GM23338 (cell line): Measurements from ENCODE around the gene TMEM74B. TPM values are rescaled to one million over a fixed set of nuclear protein-coding genes. Genes with fewer than 3 reads are reported as not detected.

Experiments
- ATAC-seq: fragments of 200-7000 bp; cut with Tn5 transposase; 3 replicates; pipeline ENCODE4 v1.9.1; 2020
- DNase-seq: peaks from one replicate; pipeline ENCODE4 v3.0.0-alpha.2; 2015; ENCODE audit warnings: low spot score
- H2AFZ ChIP-seq: fragments of 200-600 bp; sonication (generic); 2 replicates; pipeline ENCODE4 v1.8.0; 2016; ENCODE audit warnings: antibody characterized with exemption, mild to moderate bottlenecking, moderate library complexity
- H3F3A ChIP-seq: fragments of 200-600 bp; sonication (generic); replicated peaks from 2 replicates; pipeline ENCODE4 v1.8.0; 2017; ENCODE audit warnings: antibody characterized with exemption, mixed run types, low read depth
- H3K27ac ChIP-seq: fragments of 200-600 bp; sonication (generic); 2 replicates; pipeline ENCODE4 v1.6.1; 2016; ENCODE audit warnings: low read depth
- H3K27me3 ChIP-seq: fragments of 200-600 bp; sonication (generic); 2 replicates; pipeline ENCODE4 v1.8.0; 2016; ENCODE audit warnings: mild to moderate bottlenecking, mixed run types, moderate library complexity; ENCODE audit not compliant: insufficient read depth
- H3K36me3 ChIP-seq: fragments of 200-600 bp; sonication (generic); 2 replicates; pipeline ENCODE4 v1.8.0; 2016; ENCODE audit warnings: mild to moderate bottlenecking; ENCODE audit not compliant: insufficient read depth
- H3K4me1 ChIP-seq: fragments of 200-600 bp; sonication (generic); 2 replicates; pipeline ENCODE4 v1.8.0; 2016; ENCODE audit warnings: mild to moderate bottlenecking, moderate library complexity; ENCODE audit not compliant: insufficient read depth
- H3K4me2 ChIP-seq: fragments of 200-600 bp; sonication (generic); 2 replicates; pipeline ENCODE4 v1.7.1; 2017; ENCODE audit warnings: mixed run types
- H3K4me3 ChIP-seq: fragments of 200-600 bp; sonication (generic); 2 replicates; pipeline ENCODE4 v1.6.1; 2016; ENCODE audit warnings: mixed run types
- H3K79me2 ChIP-seq: fragments of 200-600 bp; sonication (generic); replicated peaks from 2 replicates; pipeline ENCODE4 v1.8.0; 2017; ENCODE audit warnings: mild to moderate bottlenecking; ENCODE audit not compliant: insufficient read depth
- H3K9me2 ChIP-seq: fragments of 200-600 bp; sonication (generic); 2 replicates; pipeline ENCODE4 v1.8.0; 2017; ENCODE audit not compliant: insufficient read depth
- H4K20me1 ChIP-seq: fragments of 200-600 bp; sonication (generic); replicated peaks from 2 replicates; pipeline ENCODE4 v1.8.0; 2017; ENCODE audit warnings: mild to moderate bottlenecking; ENCODE audit not compliant: insufficient read depth
- H3K27ac Mint-ChIP-seq: 2 replicates; pipeline ENCODE4 v1.8.0; 2020; ENCODE audit warnings: inconsistent platforms, mild to moderate bottlenecking, moderate library complexity, mixed read lengths
- H3K27me3 Mint-ChIP-seq: 3 replicates; pipeline ENCODE4 v1.8.0; 2022; ENCODE audit warnings: low read depth, mild to moderate bottlenecking, moderate library complexity, mixed read lengths, inconsistent platforms; ENCODE audit not compliant: insufficient read depth, poor library complexity
- H3K36me3 Mint-ChIP-seq: 3 replicates; pipeline ENCODE4 v1.8.0; 2021; ENCODE audit warnings: low read depth, mild to moderate bottlenecking, inconsistent platforms, moderate library complexity, mixed read lengths
- H3K4me1 Mint-ChIP-seq: 3 replicates; pipeline ENCODE4 v1.8.0; 2020; ENCODE audit warnings: mild to moderate bottlenecking, inconsistent platforms, mixed read lengths
- H3K4me3 Mint-ChIP-seq: 3 replicates; pipeline ENCODE4 v1.8.0; 2021; ENCODE audit warnings: moderate library complexity, mild to moderate bottlenecking, inconsistent platforms, mixed read lengths
- H3K9me3 Mint-ChIP-seq: 3 replicates; pipeline ENCODE4 v1.8.0; 2020; ENCODE audit warnings: moderate library complexity, mild to moderate bottlenecking, inconsistent platforms, mixed read lengths
- CREB1 ChIP-seq: fragments of 250-450 bp; sonication (Bioruptor Pico); IDR thresholded peaks from 2 replicates; pipeline ENCODE4 v1.5.0; 2020; ENCODE audit warnings: low read depth, mild to moderate bottlenecking, moderate library complexity
- EZH2 ChIP-seq: fragments of 200-600 bp; sonication (generic); IDR thresholded peaks from one replicate; pipeline ENCODE4 v1.8.0; 2017; ENCODE audit warnings: antibody characterized with exemption, mild to moderate bottlenecking, low read depth; ENCODE audit not compliant: unreplicated experiment
- EZH2phosphoT487 ChIP-seq: fragments of 200-600 bp; sonication (generic); IDR thresholded peaks from one replicate; pipeline ENCODE4 v1.8.1; 2018; ENCODE audit warnings: antibody characterized with exemption; ENCODE audit not compliant: unreplicated experiment
- JUNB ChIP-seq: IDR thresholded peaks from one replicate; pipeline ENCODE4 v1.6.1; 2016; ENCODE audit warnings: antibody characterized with exemption; ENCODE audit not compliant: unreplicated experiment
- NANOG ChIP-seq: IDR thresholded peaks from 2 replicates; pipeline ENCODE4 v1.6.1; 2016; ENCODE audit warnings: antibody characterized with exemption, borderline replicate concordance
- POLR2AphosphoS5 ChIP-seq: IDR thresholded peaks from 2 replicates; pipeline ENCODE4 v1.6.1; 2016; ENCODE audit warnings: antibody characterized with exemption, low read depth
- STAT1 ChIP-seq: IDR thresholded peaks from one replicate; pipeline ENCODE4 v1.6.1; 2016; ENCODE audit warnings: antibody characterized with exemption; ENCODE audit not compliant: unreplicated experiment
- ZNF114 ChIP-seq: fragments of 250-450 bp; sonication (Bioruptor Pico); IDR thresholded peaks from 2 replicates; pipeline ENCODE4 v1.5.0; 2020; ENCODE audit warnings: mild to moderate bottlenecking, moderate library complexity
- ZNF331 ChIP-seq: fragments of 250-450 bp; sonication (Bioruptor Pico); IDR thresholded peaks from 2 replicates; pipeline ENCODE4 v1.5.0; 2020; ENCODE audit warnings: low read depth, mild to moderate bottlenecking, moderate library complexity
- ZNF462 ChIP-seq: fragments of 250-450 bp; sonication (Bioruptor Pico); IDR thresholded peaks from 2 replicates; pipeline ENCODE4 v1.5.0; 2020; ENCODE audit warnings: mild to moderate bottlenecking, moderate library complexity
- polyA plus RNA-seq: library from polyadenylated mRNA; unstranded; fragments of >200 nt; fragmentation: Nextera tagmentation; extraction: Ambion mirVana; gene quantifications from 2 replicates; pipeline ENCODE4 v1.2.1, GENCODE V29; 2016
- total RNA-seq: library from RNA; depleted of rRNA; stranded (reverse); fragments of >200 nt; shearing (Covaris generic); gene quantifications from 2 replicates; pipeline ENCODE4 v1.2.3, GENCODE V29; 2014
- TF ChIP-seq, protein P1 (sequence below): IDR thresholded peaks from 2 replicates; pipeline ENCODE4 v1.6.1; 2016; ENCODE audit warnings: antibody characterized with exemption
- TF ChIP-seq, protein P2 (sequence below), 2 experiments: fragments of 200-600 bp in 1 of 2; sonication (generic) in 1 of 2; conservative IDR thresholded peaks; 2 replicates each; pipeline versions ENCODE4 v1.5.1 to v1.6.1; 2016 to 2017; ENCODE audit warnings: antibody characterized with exemption in 2 of 2, low read depth in 2 of 2, mild to moderate bottlenecking in 2 of 2, moderate library complexity in 1 of 2

The TMEM74B gene
- total and polyA plus RNA-seq, 2 experiments from 2014 or later, result 1.0 to 4.8 TPM

- TF ChIP-seq, protein P1, sequence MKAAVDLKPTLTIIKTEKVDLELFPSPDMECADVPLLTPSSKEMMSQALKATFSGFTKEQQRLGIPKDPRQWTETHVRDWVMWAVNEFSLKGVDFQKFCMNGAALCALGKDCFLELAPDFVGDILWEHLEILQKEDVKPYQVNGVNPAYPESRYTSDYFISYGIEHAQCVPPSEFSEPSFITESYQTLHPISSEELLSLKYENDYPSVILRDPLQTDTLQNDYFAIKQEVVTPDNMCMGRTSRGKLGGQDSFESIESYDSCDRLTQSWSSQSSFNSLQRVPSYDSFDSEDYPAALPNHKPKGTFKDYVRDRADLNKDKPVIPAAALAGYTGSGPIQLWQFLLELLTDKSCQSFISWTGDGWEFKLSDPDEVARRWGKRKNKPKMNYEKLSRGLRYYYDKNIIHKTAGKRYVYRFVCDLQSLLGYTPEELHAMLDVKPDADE, result no peak
- TF ChIP-seq JUNB (no peak), CREB1 (CRISPR knock-in tag) (no peak), POLR2AphosphoS5 (no peak), EZH2phosphoT487 (no peak), EZH2 (no peak)
Observed at GRCh38 chr20:1174787-1175186, 10.0 kb downstream of the TMEM74B start (continued).

DNA sequence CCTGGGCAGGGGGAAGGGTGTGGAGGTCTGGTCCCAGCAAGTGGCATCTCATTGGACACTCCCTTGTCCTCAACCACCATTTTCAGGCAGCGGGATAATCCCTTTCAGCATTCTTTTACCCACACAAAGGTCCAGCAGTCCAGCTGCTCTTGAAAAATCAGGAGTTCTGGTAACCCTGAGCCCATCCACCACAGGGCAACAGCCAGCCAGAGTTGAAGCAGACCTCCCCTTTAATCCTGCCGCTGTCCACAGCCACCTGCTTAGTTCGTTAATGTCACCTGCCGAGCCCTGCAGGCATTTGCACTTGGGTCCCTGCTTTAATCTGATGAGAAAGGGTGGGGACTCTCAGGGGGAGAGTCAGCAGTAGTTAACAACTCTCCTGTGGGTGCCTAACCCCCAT lies 11.1 kb downstream of the TMEM74B start:
- ATAC-seq (no peak), DNase-seq (no peak)
- no peak overlapping the region for H3K4me3 ChIP-seq
- H3K4me3 Mint-ChIP-seq, result no peak overlapping the region
- H3K27me3 ChIP-seq, result no peaks in the 10 kb centered on the region
- no peaks in the 10 kb centered on the region for H3K9me2 ChIP-seq
- no peaks in the 10 kb centered on the region for H3K9me3 Mint-ChIP-seq
- H3K4me1 Mint-ChIP-seq, result 0 out of 3 replicates have a peak, but pooled peaks cover 5% of the 10 kb centered on the region
- no peaks in the 10 kb centered on the region for H3F3A ChIP-seq
- H3K36me3 Mint-ChIP-seq, result peaks cover 10% of the 10 kb centered on the region
- H3K4me2 ChIP-seq, result no peak overlapping the region
- no peaks in the 10 kb centered on the region for H3K36me3 ChIP-seq
- H3K4me1 ChIP-seq, result no peaks in the 10 kb centered on the region
- H3K27ac Mint-ChIP-seq, result no peak overlapping the region
- peaks cover 3% of the 10 kb centered on the region for H3K27me3 Mint-ChIP-seq
- H3K27ac ChIP-seq, result no peak overlapping the region
- H4K20me1 ChIP-seq, result peaks cover 5% of the 10 kb centered on the region
- no peak overlapping the region for H2AFZ ChIP-seq
- H3K79me2 ChIP-seq, result no peaks in the 10 kb centered on the region
- TF ChIP-seq EZH2 (no peak), ZNF114 (CRISPR knock-in tag) (no peak), STAT1 (no peak), NANOG (no peak), ZNF462 (CRISPR knock-in tag) (no peak), JUNB (no peak), ZNF331 (CRISPR knock-in tag) (no peak), EZH2phosphoT487 (no peak), CREB1 (CRISPR knock-in tag) (no peak)
- TF ChIP-seq, protein P1, result no peak
- TF ChIP-seq, protein P2, sequence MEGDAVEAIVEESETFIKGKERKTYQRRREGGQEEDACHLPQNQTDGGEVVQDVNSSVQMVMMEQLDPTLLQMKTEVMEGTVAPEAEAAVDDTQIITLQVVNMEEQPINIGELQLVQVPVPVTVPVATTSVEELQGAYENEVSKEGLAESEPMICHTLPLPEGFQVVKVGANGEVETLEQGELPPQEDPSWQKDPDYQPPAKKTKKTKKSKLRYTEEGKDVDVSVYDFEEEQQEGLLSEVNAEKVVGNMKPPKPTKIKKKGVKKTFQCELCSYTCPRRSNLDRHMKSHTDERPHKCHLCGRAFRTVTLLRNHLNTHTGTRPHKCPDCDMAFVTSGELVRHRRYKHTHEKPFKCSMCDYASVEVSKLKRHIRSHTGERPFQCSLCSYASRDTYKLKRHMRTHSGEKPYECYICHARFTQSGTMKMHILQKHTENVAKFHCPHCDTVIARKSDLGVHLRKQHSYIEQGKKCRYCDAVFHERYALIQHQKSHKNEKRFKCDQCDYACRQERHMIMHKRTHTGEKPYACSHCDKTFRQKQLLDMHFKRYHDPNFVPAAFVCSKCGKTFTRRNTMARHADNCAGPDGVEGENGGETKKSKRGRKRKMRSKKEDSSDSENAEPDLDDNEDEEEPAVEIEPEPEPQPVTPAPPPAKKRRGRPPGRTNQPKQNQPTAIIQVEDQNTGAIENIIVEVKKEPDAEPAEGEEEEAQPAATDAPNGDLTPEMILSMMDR (conservative IDR thresholded peaks at IDR 0.05; ENCODE audit: low read depth in 2 of 2), result no peak
